Ovary (tissue), 9 donors: Measurements from ENCODE around the gene WDR90. TPM values are rescaled to one million over a fixed set of nuclear protein-coding genes. Genes with fewer than 3 reads are reported as not detected.

Experiments used
- DNase-seq, 5 donors: peaks; one replicate each; pipeline ENCODE4 v3.0.0-alpha.2; 2019 to 2020
- H3K27ac ChIP-seq, 2 donors: fragments of 200-600 bp; one replicate each; pipeline versions ENCODE4 v1.5.1 to v1.8.0; 2019 to 2022
- H3K27me3 ChIP-seq: fragments of 200-600 bp; one replicate; pipeline ENCODE4 v1.8.0; 2022
- H3K36me3 ChIP-seq: fragments of 200-600 bp; sonication (generic); one replicate; pipeline ENCODE4 v1.5.1; 2019
- H3K4me1 ChIP-seq: one replicate; pipeline ENCODE4 v1.8.1; 2013; ENCODE audit warnings: mild to moderate bottlenecking, moderate library complexity; ENCODE audit not compliant: insufficient read depth
- H3K4me3 ChIP-seq: fragments of 200-600 bp; sonication (generic); one replicate; pipeline ENCODE4 v1.5.1; 2017
- H3K9me3 ChIP-seq, 2 donors: fragments of 200-600 bp in 1 of 2; sonication (generic) in 1 of 2; one replicate each; pipeline versions ENCODE4 v1.5.1 to v1.8.1; 2013 to 2019; ENCODE audit warnings: mild to moderate bottlenecking in 1 of 2, moderate library complexity in 1 of 2
- CTCF ChIP-seq, 3 donors: fragments of 450-650 bp in 2 of 3; fragments of 200-600 bp in 1 of 3; IDR thresholded peaks; one replicate each; pipeline versions ENCODE4 v1.5.1 to v1.8.0; 2016 to 2022; ENCODE audit warnings: antibody characterized with exemption in 3 of 3, mild to moderate bottlenecking in 1 of 3
- EP300 ChIP-seq: sonication (generic); formaldehyde crosslinking; IDR thresholded peaks from one replicate; pipeline ENCODE4 v1.6.1; 2017; ENCODE audit warnings: antibody characterized with exemption
- POLR2A ChIP-seq: fragments of 450-650 bp; IDR thresholded peaks from one replicate; pipeline ENCODE4 v1.6.1; 2017; ENCODE audit warnings: antibody characterized with exemption, mild to moderate bottlenecking, moderate library complexity
- WGBS, 3 donors: extraction: QIAGEN DNeasy Blood & Tissue Kit in 1 of 3; methylation state at CpG; one replicate each; pipeline versions ENCODE4 v1.1.5 to v1.1.7; 2013 to 2017; 5-methylcytosine and 5-hydroxymethylcytosine counted together
- intact Hi-C, 4 donors: fragments of 100-400 bp; cut with DNase I; formaldehyde crosslinking; loops; one replicate each; pipeline versions ENCODE4 v1.11.0 to v1.15.1; 2022 to 2023
- polyA plus RNA-seq, 2 donors: library from polyadenylated mRNA; stranded (reverse); fragments of 200-250 nt in 1 of 2; fragments of 350-450 nt in 1 of 2; fragmentation: Illumina TruSeq in 1 of 2; extraction: RNeasy Lipid Tissue Mini Kit (QIAGEN cat#74804) in 1 of 2; gene quantifications; one replicate each; pipeline ENCODE4 v1.2.3, GENCODE V29; 2013 to 2014
- total RNA-seq, 7 donors: library from RNA; depleted of rRNA in 2 of 7; stranded (reverse); fragments of >200 nt in 2 of 7; fragmentation: NEBNext Ultra II Directional in 3 of 7; extraction: Animal tissue kit (Norgen Biotek cat#: 25700) in 3 of 7; gene quantifications; one replicate each; pipeline versions ENCODE4 v1.1.0 to v1.2.4, GENCODE V29; 2016 to 2023
- donor health status: DM: no; HTN: no; CAD: no; lungs with moderate emphysema.
- donor health status: DM: no; HTN: no; CAD: no.
- donor health status: Bipolar disorder and iron deficiency.
- donor health status: DM: yes; HTN: yes; CAD: no.
- donor health status: DM: no; HTN: no; CAD: no.
- donor health status: DM: yes; HTN: yes; CAD: no.

The WDR90 gene
- total and polyA plus RNA-seq, 9 donors, result 1.4 to 58.2 (median 37.1) TPM

- WGBS, 3 donors, result 91 to 94% (median 92%) methylated on average over 13 of the region's 13 CpGs
- no peaks in the 10 kb centered on the region for H3K36me3 ChIP-seq
- H3K4me1 ChIP-seq, result no peaks in the 10 kb centered on the region
- DNase-seq, result no peak
- intact Hi-C loops, result no loop called here
- no peak for TF ChIP-seq EP300
- no peak for TF ChIP-seq POLR2A
- no peak for TF ChIP-seq CTCF (IDR thresholded peaks at IDR 0.05)
- H3K4me3 ChIP-seq, result no peak overlapping the region
- H3K27ac ChIP-seq, result no peak overlapping the region
- no peaks in the 10 kb centered on the region for H3K27me3 ChIP-seq
- no peaks in the 10 kb centered on the region for H3K9me3 ChIP-seq
Measured at GRCh38 chr16:615122-615521, 34.0 kb upstream of the WDR90 start.

- no peak for TF ChIP-seq EP300
- no peak for TF ChIP-seq POLR2A
- TF ChIP-seq CTCF (IDR thresholded peaks at IDR 0.05), result no peak
- 93 to 95% (median 94%) methylated on average over 33 to 39 of the region's 39 CpGs for WGBS, 3 donors
- no peaks in the 10 kb centered on the region for H3K9me3 ChIP-seq
- H3K27me3 ChIP-seq, result no peaks in the 10 kb centered on the region
- no peaks in the 10 kb centered on the region for H3K36me3 ChIP-seq
- no peak overlapping the region for H3K4me3 ChIP-seq
- DNase-seq, result no peak
- intact Hi-C loops, result no loop called here
- peaks cover 2% of the 10 kb centered on the region for H3K4me1 ChIP-seq
- no peak overlapping the region for H3K27ac ChIP-seq
Measured at GRCh38 chr16:616733-617586, 32.2 kb upstream of the WDR90 start.

- intact Hi-C loops, result no loop called here
- H3K27ac ChIP-seq, result no peak overlapping the region
- 87 to 89% (median 88%) methylated on average over 16 of the region's 16 CpGs for WGBS, 3 donors
- no peaks in the 10 kb centered on the region for H3K9me3 ChIP-seq
- no peaks in the 10 kb centered on the region for H3K36me3 ChIP-seq
- no peak for DNase-seq
- no peaks in the 10 kb centered on the region for H3K27me3 ChIP-seq
- H3K4me1 ChIP-seq, result peaks cover 2% of the 10 kb centered on the region
- TF ChIP-seq POLR2A (no peak), CTCF (IDR thresholded peaks at IDR 0.05) (no peak), EP300 (no peak)
- no peak overlapping the region for H3K4me3 ChIP-seq
Measured at GRCh38 chr16:617855-618254, 31.3 kb upstream of the WDR90 start.

GRCh38 chr16:619476-620100, 29.6 kb upstream of the WDR90 start:
- DNase-seq, result no peak
- Histone ChIP-seq H3K4me1 (peaks cover 2% of the 10 kb centered on the region), H3K4me3 (no peak overlapping the region), H3K9me3 (no peaks in the 10 kb centered on the region), H3K27ac (no peak overlapping the region), H3K27me3 (no peaks in the 10 kb centered on the region), H3K36me3 (no peaks in the 10 kb centered on the region)
- intact Hi-C loops, result no loop called here
- TF ChIP-seq POLR2A (no peak), CTCF (IDR thresholded peaks at IDR 0.05) (no peak), EP300 (no peak)
- WGBS, 3 donors, result 88 to 91% (median 89%) methylated on average over 20 of the region's 20 CpGs
